Calu3 (cell line): ENCODE data around the gene HSPH1. TPM values are rescaled to one million over a fixed set of nuclear protein-coding genes. Genes with fewer than 3 reads are reported as not detected.

Experiments used
- BruUV-seq: library from RNA; stranded (reverse); fragments of 400-500 nt; replicated peaks from 2 replicates; lab custom pipeline; 2021; lab: Mats Ljungman, UMichigan
- CTCF ChIA-PET: fragments of 300-600 bp; sonication (Branson Sonifier 250); formaldehyde crosslinking; loops from one replicate; lab custom pipeline; 2022; ENCODE audit warnings: antibody characterized with exemption; lab: Charles Lee
- DNase-seq: peaks from one replicate; pipeline ENCODE4 v3.0.0; 2022
- H3K27ac Mint-ChIP-seq: one replicate; pipeline ENCODE4 v1.8.0; 2022; ENCODE audit warnings: mixed read lengths; ENCODE audit not compliant: unreplicated experiment
- H3K27me3 Mint-ChIP-seq: one replicate; pipeline ENCODE4 v1.8.0; 2022; ENCODE audit warnings: mixed read lengths; ENCODE audit not compliant: unreplicated experiment
- H3K36me3 Mint-ChIP-seq: one replicate; pipeline ENCODE4 v1.8.0; 2022; ENCODE audit warnings: mild to moderate bottlenecking, moderate library complexity, mixed read lengths; ENCODE audit not compliant: insufficient read depth, unreplicated experiment
- H3K4me1 Mint-ChIP-seq: one replicate; pipeline ENCODE4 v1.8.0; 2022; ENCODE audit warnings: mild to moderate bottlenecking, low read depth, mixed read lengths; ENCODE audit not compliant: unreplicated experiment
- H3K4me3 Mint-ChIP-seq: one replicate; pipeline ENCODE4 v1.8.0; 2022; ENCODE audit warnings: mild to moderate bottlenecking, low read depth, moderate library complexity, mixed read lengths; ENCODE audit not compliant: unreplicated experiment
- H3K9me3 Mint-ChIP-seq: one replicate; pipeline ENCODE4 v1.8.0; 2022; ENCODE audit warnings: low read depth, mixed read lengths; ENCODE audit not compliant: unreplicated experiment
- intact Hi-C: fragments of 100-400 bp; cut with micrococcal nuclease; formaldehyde crosslinking; loops from one replicate; pipeline ENCODE4 v1.10.0; 2022; ENCODE audit not compliant: unreplicated experiment
- total RNA-seq: library from RNA; stranded (reverse); gene quantifications from 2 replicates; pipeline ENCODE4 v1.2.3, GENCODE V29; 2022
- TF ChIP-seq, protein P1 (sequence below): fragments of 200-600 bp; IDR thresholded peaks from one replicate; pipeline ENCODE4 v1.8.0; 2022; ENCODE audit warnings: antibody characterized with exemption; ENCODE audit not compliant: unreplicated experiment

The HSPH1 gene
- total RNA-seq, 1 experiment from 2014 or later: 216 TPM

DNA sequence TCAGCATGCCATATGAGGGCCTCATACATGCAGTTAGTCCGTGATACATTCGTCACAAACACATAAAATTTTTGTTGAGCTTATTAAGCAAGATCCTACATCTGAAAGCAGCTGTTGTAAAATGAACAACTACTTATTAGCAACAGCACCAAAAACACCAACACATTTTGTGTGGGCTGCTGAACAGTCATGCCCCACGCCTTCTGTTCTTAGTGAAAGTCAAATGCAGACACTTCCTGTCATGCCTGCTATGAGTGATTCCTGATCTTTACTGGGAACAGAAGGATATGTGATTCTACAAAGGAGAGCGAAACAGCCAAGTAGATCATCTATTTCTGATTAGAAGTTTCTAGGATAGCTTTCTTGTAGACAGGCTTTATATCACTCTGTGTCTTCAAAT is 33.9 kb upstream of the HSPH1 start:
- no TSS peak for BruUV-seq
- H3K36me3 Mint-ChIP-seq: peaks cover 8% of the 10 kb centered on the region
- no peaks in the 10 kb centered on the region for H3K9me3 Mint-ChIP-seq
- CTCF ChIA-PET: no interaction called here
- intact Hi-C loops: no loop called here
- no peak overlapping the region for H3K27ac Mint-ChIP-seq
- no peak for DNase-seq
- H3K4me3 Mint-ChIP-seq: no peak overlapping the region
- H3K4me1 Mint-ChIP-seq: no peaks in the 10 kb centered on the region
- TF ChIP-seq, protein P1, sequence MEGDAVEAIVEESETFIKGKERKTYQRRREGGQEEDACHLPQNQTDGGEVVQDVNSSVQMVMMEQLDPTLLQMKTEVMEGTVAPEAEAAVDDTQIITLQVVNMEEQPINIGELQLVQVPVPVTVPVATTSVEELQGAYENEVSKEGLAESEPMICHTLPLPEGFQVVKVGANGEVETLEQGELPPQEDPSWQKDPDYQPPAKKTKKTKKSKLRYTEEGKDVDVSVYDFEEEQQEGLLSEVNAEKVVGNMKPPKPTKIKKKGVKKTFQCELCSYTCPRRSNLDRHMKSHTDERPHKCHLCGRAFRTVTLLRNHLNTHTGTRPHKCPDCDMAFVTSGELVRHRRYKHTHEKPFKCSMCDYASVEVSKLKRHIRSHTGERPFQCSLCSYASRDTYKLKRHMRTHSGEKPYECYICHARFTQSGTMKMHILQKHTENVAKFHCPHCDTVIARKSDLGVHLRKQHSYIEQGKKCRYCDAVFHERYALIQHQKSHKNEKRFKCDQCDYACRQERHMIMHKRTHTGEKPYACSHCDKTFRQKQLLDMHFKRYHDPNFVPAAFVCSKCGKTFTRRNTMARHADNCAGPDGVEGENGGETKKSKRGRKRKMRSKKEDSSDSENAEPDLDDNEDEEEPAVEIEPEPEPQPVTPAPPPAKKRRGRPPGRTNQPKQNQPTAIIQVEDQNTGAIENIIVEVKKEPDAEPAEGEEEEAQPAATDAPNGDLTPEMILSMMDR: no peak
- peaks cover under 1% of the 10 kb centered on the region for H3K27me3 Mint-ChIP-seq

DNA sequence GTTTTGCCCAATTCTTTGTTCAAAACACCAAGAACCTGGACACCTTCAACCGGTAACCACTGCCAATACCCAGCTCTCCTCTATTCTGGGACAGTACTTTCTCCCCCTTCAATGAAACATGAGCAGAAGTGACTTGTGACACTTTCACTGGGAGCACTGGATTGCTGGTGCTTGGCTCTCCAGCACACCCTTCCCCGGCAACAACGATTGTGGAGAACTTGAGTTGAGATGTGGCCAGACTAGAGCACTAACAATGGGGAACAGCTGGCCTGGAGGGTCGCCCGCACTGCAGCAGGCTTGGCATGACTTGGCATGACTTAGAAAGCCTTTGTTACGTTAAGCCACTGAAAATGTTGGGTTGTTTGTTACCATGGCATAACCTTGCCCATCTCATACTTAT is 30.6 kb upstream of the HSPH1 start:
- H3K27me3 Mint-ChIP-seq: peaks cover 23% of the 10 kb centered on the region
- no peak for DNase-seq
- intact Hi-C loops: no loop called here
- BruUV-seq: no TSS peak
- no peak overlapping the region for H3K4me3 Mint-ChIP-seq
- H3K27ac Mint-ChIP-seq: no peak overlapping the region
- CTCF ChIA-PET: no interaction called here
- no peaks in the 10 kb centered on the region for H3K9me3 Mint-ChIP-seq
- no peaks in the 10 kb centered on the region for H3K4me1 Mint-ChIP-seq
- TF ChIP-seq, protein P1: no peak
- H3K36me3 Mint-ChIP-seq: no peaks in the 10 kb centered on the region

DNA sequence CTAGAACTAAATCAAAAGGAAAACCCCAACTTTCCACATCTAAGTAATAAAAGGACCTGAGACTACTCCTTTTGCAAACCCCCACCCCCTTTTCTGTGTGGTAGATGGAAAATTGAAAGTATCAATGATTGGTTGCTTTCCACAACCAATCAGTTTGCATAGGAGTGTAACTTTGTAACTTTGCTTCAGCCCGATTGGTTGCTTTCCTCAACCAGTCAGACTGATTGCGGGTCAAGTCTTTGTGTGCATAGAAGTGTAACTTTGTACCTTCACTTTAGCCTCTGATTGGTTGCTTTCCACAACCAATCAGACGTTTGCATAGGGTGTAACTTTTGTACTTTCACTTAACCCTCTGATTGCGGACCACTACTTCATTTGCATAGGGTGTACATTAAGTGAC is 30.0 kb upstream of the HSPH1 start:
- H3K36me3 Mint-ChIP-seq: no peaks in the 10 kb centered on the region
- peaks cover 28% of the 10 kb centered on the region for H3K27me3 Mint-ChIP-seq
- H3K9me3 Mint-ChIP-seq: no peaks in the 10 kb centered on the region
- no peak for DNase-seq
- H3K27ac Mint-ChIP-seq: no peak overlapping the region
- no peak overlapping the region for H3K4me3 Mint-ChIP-seq
- BruUV-seq: no TSS peak
- TF ChIP-seq, protein P1: no peak
- CTCF ChIA-PET: no interaction called here
- no peaks in the 10 kb centered on the region for H3K4me1 Mint-ChIP-seq
- intact Hi-C loops: no loop called here

DNA sequence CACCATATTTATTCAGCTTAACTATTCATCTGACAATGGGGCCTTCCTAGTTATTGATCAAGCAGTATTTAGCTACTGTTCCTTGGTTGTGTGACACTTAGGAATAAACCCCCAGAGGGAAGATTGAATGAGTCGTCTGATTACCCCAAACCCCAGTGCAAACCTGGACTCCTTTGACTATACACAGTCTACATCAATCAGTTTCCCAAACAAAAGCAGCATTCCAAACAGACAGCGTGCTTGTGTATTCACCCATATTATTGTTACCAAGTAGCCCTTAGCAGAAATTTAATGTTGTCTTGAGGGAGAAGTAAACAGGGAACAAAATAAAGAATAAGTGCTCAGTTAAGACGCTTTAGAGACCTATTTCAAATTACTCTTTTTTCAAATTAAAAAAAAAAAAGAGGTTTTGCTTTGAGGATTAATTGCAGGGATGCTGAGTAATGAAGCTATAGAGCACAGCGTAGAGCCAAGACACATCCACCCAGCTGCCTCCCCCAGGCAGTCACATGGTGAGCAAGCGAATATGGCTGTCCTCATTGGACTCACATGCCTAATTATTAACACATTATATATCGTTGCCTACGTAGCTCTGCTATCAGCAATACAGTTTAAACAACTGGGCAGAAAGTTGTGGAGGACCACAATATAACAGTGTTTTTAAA is 23.4 kb upstream of the HSPH1 start:
- no TSS peak for BruUV-seq
- intact Hi-C loops: no loop called here
- CTCF ChIA-PET: no interaction called here
- Mint-ChIP-seq H3K4me1 (no peaks in the 10 kb centered on the region), H3K9me3 (no peaks in the 10 kb centered on the region), H3K36me3 (no peaks in the 10 kb centered on the region), H3K4me3 (no peak overlapping the region), H3K27ac (no peak overlapping the region), H3K27me3 (peaks cover 23% of the 10 kb centered on the region)
- no peak for DNase-seq
- TF ChIP-seq, protein P1: no peak
